IPS-NIHi11 (cell line): ENCODE data around the gene RARA.

Experiments used
- DNase-seq: peaks from one replicate; pipeline ENCODE4 v3.0.0; 2012; ENCODE audit warnings: mixed read lengths, low spot score

Gene RARA

DNA sequence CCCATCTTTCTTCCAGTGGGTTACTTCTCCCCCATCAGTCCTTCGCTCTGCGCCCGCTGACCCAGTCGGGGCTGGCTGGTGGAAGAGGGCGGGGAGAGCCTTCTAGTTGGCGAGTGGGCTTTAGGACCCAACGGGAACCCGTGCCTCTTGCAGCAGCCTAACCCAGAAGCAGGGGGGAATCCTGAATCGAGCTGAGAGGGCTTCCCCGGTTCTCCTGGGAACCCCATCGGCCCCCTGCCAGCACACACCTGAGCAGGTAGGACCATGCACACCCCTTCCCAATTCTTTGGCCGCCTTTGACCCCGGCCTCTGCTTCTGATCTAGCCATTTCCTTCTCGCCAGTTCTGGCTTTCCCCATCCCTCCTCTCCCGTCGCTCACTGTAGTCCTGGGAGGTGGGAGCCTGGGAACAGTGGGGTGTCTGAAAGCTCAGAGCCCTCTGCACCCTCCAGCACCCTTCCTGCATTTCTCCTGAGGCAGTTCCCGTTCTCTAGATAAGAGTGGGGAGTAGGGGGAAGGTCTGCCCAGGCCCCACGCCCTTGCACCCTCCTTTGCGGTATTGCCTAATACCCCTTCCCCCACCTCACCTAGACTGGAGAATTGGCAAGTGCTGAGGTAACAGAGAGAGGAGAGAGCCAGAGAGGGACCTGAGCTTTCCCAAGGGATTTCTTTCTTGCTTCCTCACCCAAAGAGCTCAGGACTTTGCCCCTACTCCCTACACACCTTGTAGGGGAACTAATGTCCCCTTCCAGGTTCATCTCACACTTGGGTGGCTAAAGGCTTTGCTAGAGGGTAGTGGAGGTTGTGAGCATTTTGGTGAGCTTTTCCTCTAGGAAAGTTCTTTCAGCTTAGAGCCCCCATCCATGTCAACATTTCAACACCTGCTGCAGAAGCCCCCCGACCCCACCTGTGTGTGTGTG lies at the start of gene RARA:
Gene RARA (plus strand): TSS at position 150 of the 918 bp plus-strand sequence. CDS start 22,039 bp downstream, outside the sequence.
- DNase-seq = peak; percentile 77

DNA sequence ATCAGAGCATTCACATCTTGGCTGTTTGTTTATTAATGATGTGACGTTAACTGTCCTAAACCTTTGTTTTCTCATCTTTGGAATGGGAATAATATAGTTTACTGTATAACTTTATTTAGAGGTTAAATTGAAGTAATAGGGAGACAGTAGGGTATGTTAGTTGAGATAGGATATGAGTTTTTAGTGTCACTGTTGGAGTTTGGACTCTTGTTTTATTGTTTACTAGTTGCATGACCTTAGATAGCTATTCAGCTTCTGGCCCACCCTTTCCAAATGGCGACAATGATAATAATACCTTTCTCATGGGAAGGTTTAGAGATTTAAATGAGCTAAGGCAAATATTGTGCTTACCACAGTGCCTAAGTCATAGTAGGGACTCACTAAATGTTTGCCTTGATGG lies 49.5 kb upstream of the RARA start:
- DNase-seq = no peak

DNA sequence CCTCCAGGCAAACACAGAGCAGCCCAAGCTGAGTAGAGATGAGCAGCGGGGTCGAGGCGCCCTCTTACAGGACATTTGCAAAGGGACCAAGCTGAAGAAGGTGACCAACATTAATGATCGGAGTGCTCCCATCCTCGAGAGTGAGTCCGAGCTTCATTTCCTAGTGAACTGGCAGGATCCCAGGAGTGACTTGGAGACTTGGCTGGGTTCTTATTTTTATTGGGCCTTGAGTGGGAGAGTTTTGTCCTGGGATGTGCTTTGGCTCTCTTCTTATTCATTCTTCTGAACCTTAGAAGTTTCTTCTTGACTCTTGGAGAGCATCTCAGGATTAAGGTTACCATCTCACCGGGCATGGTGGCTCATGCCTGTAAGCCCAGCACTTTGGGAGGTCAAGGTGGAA lies 48.5 kb upstream of the RARA start:
- no peak for DNase-seq

DNA sequence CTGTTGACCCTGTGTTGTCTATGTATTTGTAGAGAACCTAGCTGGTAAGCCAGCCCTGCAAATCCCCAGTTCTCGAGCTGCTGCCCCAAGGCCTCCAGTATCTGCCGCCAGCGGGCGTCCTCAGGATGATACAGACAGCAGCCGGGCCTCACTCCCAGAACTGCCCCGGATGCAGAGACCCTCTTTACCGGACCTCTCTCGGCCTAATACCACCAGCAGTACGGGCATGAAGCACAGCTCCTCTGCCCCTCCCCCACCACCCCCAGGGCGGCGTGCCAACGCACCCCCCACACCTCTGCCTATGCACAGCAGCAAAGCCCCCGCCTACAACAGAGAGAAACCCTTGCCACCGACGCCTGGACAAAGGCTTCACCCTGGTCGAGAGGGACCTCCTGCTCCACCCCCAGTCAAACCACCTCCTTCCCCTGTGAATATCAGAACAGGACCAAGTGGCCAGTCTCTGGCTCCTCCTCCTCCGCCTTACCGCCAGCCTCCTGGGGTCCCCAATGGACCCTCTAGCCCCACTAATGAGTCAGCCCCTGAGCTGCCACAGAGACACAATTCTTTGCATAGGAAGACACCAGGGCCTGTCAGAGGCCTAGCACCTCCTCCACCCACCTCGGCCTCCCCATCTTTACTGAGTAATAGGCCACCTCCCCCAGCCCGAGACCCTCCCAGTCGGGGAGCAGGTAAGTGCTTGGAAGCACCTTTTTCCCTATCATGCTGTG lies 44.4 kb upstream of the RARA start:
- no peak for DNase-seq

DNA sequence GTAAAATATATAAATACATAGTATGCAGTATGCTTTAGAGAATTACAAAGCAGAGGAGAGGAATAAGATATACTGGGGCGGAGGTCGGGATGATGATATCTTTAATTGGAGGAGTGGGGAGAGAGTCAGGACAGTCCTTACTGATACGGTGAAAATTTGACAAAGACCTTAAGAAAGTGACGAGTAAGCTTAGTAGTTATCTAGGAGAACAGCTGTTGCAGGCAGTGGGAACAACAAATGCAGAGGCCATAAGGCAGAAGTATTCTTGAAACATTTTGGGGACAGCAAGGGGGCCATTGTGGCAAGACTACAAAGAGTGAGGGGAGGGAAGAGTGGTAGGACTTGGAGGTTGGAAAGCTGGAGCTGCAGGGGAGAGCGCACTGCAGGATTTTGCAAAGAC lies 43.6 kb upstream of the RARA start:
- DNase-seq = no peak

DNA sequence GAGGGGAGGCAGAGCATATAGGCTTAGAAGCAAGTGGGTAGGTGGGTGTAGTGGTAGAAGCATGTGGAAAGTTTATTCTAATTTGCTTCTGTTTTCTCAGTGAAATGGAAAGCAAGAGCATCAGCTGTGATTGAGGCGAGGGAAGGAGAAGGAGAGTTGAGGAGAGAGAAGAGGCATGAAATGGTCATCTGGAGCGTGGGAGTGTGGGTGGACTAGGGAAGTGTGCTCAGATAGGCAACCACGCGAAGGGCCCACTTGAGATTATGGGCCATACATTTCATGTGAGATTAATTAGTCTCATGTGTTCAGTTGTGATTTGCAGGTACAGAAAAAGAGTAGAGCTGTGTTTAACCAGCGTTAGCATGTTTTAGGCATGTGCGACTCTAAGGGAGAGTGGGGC lies 42.1 kb upstream of the RARA start:
- no peak for DNase-seq

DNA sequence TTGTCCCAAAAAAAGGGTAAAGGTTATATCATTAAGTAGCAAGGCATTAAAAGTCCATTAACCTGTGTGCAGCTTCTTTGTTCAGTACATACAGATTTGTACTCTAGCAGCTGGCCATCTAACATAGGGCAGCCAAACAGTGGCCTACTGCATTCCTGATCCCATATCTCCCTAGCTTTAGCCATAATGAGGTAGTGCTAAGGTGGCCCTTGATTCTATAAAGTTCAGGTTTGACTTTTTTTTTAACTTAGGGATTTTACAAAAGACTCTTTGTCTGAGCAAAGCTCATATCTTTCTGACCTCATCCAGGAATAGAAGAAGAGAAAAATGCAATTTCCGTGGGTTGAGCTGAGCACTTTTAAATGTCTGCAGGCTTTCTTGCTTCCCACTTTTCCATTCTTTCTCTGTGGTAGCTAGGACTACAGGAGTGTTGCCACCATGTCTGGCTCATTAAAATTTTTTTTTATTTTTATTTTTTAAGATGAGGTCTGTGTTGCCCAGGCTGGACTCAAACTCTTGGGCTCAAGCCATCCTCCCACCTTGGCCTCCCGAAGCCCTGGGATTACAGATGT lies 40.8 kb upstream of the RARA start:
- no peak for DNase-seq

DNA sequence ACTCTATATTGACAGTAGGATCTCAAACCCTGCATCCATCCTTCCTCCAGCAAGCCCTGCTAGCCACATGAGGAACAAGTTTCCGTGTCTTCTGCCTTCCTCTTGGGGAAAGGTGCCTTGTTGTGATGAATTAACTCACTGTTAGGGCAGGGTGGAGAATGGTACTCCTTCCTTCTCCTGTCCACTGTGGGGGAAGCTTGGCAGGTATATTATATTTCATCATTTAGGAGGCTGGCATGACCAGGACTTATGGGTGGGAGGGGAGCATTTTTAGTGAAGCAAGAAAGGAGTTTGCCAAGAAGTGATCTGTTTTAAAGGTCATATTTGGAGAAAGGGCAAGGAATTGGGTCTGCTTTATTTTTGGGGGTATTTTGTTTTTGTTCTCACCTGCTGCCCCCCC lies 30.6 kb upstream of the RARA start:
- no peak for DNase-seq

DNA sequence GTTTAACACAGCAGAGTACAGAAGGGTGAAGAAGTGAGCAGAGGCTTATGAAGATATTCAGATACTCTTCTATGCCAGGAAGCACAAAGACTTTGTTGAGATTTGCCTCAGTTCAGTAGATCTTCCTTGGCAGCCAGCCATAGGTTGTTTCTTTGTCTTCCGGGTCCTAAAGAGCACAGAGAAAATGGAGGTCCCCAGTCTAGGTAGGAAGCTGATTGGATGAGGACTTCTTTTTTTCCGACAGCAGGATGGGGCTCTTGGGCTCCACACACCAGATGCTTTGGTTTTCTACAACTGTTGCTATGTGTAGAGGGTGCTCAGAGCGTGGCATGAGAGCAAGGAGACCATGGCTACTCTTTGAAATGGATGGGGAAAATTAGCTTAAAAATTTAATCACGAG lies 29.6 kb upstream of the RARA start:
- DNase-seq = no peak

DNA sequence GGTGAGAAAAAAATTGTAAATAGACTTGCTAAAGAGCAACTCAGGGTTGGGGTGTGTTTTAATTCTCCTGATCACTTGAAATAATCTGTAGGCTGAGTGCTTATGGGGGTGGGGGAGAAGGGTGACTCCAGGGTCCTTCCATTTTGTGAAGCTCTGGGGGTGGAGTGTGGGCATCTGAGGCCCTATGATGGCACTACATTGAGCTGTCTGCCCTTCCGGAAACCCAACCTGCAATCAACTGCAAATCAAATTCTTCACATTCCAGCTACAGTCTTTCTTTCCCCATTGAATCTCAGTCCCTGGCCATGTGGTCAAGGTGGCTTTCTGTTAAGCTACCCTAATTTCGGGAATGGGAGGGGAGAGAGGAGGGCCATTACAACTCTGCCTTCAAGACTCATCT lies 27.3 kb upstream of the RARA start:
- DNase-seq = peak; percentile 57

DNA sequence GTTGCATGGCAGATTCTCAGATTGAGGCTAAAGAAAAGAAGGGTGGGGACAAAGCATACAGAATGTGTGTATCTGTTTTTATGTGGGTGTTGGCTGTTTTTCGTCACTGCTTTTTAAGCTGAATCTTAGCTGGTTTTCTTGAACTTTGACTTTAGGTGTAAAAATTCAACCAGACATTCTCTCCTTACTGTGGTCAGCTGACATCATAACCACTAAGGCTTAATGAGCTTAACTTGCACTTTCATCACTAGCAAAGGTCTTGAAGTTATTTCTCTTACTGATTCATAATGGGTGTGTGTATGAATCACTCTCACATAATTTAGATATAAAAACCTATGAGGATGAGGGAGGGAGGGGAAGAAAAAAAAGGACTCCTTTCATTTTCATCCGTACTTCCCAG lies 25.3 kb upstream of the RARA start:
- no peak for DNase-seq

DNA sequence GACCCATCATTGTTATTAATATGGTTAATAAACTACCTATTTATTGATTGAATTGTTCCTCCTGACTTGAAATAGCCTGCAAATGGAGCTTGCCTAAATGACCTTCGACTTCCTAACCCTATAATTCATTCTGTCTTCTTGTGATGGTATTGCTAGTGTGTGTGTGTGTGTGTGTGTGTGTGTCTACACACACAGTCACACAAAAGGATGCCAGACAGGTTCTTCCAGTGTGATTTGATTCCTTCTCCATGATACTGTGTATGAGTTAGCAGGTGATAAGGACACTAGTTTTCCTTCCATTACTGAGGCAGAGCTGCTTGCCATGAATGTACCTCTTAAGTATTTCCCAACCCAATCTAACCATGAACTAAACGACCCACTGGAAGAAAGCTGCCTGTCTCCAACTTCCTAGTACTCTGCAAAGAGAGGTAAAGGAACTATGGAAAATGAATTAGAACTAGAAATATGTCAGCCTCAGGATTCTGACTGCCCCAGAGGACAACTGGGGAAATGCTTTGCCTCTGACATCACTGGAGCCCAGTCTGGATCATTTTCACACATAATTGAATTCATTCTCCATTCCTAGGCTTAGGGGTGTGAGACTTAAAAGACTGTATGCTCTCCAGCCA lies 24.8 kb upstream of the RARA start:
- DNase-seq = peak; percentile 17

DNA sequence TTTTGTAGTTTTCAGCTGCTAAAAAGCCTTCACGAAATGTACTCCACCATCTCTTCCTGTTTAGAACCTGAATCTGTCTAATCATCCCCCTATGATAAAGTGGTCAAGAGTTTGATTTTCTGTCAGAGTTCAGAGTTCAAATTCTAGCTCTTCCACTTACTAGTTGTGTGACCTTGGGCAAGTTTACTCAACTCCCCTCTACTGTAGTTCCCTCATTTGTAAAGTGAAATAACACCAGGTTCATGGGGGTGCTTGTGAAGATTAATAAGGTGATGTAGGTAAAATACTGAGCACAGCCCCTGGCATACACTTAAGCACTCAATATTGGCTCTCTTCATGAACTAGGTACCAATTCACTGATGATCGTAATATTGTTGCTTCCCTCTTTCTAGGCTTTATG lies 22.5 kb upstream of the RARA start:
- no peak for DNase-seq

DNA sequence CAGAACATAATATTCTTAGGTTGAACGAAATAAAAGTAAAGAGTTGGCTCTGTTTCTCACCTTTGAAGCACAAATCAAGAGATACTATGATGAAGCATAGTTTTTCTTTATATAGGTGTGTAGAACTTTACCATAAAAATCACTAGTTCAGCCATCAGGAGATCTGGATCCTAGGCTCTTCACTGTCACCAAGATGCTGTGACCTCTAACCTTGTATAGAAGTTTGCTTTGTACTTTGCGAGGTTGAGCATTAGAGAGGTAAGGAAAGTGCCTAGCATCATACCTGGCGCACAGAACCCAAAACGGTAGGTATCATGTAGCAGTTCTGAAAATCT lies 21.9 kb upstream of the RARA start:
- DNase-seq = no peak

DNA sequence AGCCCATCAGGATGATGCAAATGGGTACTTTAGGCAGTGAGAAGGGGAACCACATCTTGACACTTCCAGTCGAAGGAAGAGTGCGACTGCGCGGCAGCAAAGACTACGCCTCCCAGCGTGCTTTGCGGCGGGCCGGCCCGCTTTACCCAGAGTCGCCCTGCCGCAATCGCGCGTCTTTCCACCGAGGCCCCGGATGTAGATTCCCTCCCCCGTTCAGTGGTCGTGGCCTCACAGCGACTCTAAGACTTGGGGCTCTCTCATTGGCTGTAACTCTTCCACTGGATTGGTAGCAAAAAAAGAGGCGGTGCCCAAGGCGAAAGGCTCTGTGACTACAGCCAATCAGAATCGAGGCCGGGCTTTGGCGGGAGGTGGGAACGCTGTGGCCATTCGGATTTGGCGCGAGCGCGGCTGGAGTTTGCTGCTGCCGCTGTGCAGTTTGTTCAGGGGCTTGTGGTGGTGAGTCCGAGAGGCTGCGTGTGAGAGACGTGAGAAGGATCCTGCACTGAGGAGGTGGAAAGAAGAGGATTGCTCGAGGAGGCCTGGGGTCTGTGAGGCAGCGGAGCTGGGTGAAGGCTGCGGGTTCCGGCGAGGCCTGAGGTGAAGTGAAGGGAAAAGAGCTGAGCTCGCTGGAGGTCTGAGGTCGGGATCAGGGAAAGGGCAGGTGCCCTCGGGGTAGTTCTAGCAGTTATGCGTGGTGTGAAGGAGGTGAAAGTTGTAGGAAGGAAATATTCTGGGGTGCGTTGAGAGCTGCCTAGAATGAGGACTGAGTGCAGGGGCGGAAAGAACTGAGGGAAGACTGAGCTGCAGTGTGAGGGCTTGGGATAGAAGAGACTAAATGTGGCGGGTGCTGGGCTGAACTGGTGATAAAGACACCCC lies 21.2 kb upstream of the RARA start, which contains the start of gene CDC6:
Gene CDC6 (plus strand): TSS at position 386 of the 876 bp plus-strand sequence. CDS start 1,542 bp downstream, outside the sequence.
- DNase-seq = peak; percentile 96

DNA sequence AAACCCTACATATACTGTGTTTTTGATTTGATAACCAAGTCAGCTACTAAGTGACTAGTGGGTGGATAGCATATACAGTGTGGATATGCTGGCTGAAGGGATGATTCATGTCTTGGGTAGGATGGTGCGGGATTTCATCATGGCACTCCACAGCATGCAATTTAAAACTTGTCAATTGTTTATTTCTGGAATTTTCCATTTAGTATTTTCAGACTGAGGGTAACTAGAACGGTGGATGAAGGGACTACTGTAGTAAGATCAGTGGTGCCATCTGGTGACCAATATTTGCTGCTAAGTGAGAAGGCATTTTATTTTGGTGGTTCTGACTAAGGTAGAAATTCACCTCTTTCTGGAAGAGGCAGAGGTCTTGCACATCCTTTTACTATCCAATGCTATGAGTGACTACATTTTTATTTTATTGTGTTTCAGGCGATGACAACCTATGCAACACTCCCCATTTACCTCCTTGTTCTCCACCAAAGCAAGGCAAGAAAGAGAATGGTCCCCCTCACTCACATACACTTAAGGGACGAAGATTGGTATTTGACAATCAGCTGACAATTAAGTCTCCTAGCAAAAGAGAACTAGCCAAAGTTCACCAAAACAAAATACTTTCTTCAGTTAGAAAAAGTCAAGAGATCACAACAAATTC lies 18.2 kb upstream of the RARA start:
- DNase-seq = no peak

DNA sequence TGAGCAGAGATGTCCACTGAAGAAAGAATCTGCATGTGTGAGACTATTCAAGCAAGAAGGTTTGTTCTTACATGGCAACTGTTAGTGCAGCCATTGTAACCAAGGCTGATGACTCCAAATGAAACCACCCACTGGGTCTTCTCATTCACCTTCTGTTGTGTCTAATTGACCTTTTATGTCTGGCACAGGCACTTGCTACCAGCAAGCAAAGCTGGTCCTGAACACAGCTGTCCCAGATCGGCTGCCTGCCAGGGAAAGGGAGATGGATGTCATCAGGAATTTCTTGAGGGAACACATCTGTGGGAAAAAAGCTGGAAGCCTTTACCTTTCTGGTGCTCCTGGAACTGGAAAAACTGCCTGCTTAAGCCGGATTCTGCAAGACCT lies 17.7 kb upstream of the RARA start:
- DNase-seq = no peak

DNA sequence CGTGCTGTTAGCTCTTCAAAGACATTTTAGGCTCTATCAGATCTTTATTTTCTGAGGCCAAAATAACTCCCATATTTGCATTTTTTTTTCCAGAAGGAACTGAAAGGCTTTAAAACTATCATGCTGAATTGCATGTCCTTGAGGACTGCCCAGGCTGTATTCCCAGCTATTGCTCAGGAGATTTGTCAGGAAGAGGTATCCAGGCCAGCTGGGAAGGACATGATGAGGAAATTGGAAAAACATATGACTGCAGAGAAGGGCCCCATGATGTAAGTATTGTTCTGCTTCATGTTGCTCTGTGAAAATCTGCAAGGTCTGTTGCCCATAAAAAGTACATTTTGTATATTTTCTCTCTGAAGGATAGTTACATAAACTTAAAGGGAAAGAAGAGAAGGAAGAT lies 15.6 kb upstream of the RARA start:
- DNase-seq = no peak

DNA sequence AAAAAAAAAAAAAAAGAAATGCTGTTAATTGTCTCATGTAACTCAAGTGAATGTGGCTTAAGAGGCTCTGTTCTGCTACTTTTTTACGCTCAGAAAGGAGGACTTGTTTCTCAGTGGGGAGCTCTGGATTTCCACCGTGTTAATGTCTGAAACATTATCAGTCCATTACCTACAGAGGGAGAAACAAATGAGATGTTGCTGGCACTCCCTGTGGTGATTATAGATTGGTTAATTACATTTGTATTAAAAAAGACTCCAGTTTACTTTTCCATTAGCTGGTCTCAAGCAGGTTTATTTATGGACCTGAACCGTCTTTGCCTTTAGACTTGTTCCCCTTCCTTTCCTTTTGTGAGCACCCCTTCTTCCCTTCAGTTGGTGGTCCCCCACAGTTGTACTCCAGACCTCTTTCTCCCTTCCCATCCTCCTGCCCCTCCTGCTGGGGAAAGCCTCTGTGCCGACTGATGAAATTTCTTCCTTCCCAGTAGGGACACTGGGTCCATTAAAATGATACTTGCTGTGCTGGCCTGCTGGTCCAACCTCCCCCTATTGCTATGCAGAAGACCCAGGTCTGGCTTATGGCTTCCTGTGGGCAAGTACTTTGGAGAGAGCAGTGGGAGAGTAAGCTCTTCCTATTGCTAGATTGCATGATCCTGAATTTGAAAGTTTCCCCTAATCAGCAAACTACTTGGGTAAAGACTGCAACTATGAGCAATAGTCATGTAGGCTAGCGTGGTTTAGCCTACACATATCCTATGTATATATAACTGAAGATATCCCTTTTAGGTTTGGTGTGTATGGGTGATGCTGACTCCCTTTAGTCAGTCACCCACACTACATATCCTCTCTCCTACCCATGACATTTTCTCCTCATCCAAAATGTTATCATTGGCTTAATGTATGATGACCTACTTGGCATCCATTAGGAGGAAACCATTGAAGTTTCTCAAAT lies 13.2 kb upstream of the RARA start:
- no peak for DNase-seq

DNA sequence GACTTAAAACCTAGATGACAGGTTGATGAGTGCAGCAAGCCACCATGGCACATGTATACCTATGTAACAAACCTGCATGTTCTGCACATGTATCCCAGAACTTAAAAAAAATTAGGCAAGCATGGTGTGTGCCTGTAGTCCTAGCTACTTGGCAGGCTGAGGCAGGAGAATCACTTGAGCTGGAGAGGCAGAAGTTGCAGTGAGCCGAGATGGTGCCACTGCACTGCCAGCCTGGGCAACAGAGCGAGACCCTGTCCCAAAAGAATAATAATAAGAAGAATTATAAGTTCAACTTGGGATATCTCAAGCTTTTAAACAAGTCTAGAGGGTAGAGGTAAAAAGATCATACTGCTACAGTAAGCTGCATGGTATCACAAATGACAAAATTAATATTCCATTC lies 11.5 kb upstream of the RARA start:
- no peak for DNase-seq
